Activated CD4-positive, alpha-beta T cell treated with anti-CD3 and anti-CD28 coated beads for 24 hours (primary cell): ENCODE results near the gene ERC2.
"Not testable (repeated sequence)": the region's sequence is repeated elsewhere in the genome, so short reads cannot be mapped to it uniquely, and the experiment has no call there.

Source experiments
- DNase-seq, 2 donors: peaks; one replicate each; pipeline ENCODE4 v3.0.0-alpha.2; 2020; ENCODE audit warnings: low read depth in 2 of 2

ERC2 gene

DNA sequence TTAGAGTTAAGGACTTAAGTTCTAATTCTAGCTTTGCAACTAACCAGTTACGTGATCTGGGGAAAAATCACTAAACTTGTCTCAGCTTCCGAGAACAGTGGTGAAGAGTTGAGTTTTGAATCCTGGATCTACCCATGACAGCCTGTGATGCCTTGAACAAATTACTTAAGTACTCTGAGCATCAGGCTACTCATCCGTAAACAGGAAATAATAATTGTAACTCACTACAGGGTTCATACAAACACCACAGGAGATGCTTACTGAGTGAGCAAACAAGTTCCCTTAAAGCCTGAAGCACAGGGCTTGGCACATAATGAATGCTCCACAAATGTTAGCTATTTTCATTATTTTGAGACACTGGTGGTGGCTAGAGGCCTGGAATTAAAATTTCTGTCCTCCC, 158.8 kb downstream of the ERC2 start:
- no peak for DNase-seq

DNA sequence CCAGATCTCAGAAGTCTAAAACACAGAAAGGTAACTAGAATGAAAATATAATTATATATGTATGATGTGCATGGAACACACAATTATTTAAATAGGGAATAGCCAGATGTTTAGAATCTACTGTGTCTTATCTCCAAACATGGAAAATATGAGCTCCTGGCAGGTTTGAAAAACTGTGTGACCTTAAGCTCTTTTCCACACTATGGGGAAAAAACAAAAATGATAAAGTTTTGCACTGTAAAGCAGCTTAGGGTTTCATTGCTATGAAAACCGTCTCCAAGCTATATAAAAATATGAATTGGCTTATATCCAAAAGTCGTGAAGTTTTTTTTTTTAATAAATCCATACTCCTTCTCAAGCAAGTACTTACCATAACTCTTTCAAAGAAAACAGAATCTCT, 159.8 kb downstream of the ERC2 start:
- DNase-seq, result no peak

DNA sequence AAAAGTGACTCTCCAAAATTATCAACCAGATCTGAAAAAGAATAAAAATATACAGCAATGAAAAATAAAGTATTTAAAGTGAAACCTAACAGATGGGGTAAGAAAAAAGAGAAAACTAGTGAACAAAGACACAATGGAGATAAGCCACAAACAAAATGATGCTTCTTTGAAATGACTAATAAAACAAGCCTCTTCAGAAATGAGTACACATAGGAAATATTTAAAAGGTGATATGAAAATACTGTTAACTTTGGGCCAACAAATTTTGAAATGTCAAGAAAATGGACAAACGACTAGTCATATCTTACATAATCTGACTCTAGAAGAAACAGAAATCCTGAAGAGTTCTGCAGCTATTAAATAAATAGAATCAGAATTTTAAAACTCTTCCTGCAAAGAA, 164.2 kb downstream of the ERC2 start:
- DNase-seq, result no peak

DNA sequence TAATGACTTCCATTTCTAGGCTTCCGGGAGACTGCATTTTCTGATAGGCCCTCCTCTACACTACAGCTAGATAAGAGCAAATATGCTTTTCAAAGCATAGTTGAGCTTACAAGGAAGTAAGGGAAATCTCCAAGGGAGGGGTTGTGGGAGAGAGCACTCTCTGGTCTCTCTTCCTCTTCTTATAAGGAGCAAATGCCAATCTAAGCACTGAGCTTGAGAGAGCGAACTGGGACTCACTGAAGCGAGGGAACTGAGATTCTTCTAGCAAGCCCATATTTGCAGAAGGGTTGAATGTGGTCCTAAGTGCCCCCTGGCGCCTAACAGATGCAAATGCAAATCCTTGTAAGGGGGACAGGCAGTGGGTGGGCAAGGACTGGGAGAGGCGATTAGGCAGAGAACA, 164.8 kb downstream of the ERC2 start:
- DNase-seq, result peak in 1 of 2 donors; percentile 1

DNA sequence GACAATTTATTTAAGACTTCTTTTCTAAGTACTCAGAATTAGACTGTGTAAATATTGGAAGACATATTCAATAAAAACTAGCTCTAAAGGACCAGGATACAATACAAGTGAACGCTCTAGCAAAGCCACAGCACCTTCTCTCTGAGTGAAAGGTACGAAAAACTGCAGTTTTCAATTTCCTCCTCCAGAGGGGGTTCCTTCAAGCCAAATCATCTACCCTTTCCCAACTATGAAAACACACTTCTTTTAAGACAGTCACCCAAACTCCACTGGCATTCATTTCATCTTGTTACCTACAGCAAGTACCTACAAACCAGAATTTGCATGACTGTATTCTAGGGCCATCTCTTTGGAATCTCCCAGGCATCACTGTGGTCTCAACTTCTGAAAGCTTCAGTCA, 165.8 kb downstream of the ERC2 start:
- DNase-seq, result no peak

DNA sequence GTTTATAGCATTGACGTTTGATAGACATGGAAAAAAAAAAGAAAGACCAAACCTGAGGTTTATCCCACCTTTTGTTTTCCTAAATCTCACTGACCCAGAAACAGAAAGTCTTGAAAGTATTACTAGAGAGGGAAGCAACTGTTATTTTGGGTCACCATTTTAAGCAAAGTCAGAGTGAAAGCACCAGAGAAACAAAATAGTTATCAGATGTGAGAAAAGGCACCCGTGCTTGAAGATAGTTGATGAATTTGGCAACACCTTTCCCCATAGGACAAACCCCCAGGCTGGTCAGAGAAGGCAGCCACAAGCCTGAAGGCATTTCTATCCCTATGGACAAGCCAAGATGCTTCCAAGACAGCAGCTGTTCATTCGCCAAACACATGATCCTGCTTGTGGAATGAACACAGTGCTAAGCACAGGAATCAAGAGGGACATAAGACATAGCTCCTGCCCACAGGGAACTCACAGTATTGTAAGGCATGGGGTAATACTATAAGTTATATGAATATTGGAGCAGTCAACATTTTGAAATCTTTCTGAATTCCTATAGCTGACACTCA, 170.9 kb downstream of the ERC2 start:
- no peak for DNase-seq

DNA sequence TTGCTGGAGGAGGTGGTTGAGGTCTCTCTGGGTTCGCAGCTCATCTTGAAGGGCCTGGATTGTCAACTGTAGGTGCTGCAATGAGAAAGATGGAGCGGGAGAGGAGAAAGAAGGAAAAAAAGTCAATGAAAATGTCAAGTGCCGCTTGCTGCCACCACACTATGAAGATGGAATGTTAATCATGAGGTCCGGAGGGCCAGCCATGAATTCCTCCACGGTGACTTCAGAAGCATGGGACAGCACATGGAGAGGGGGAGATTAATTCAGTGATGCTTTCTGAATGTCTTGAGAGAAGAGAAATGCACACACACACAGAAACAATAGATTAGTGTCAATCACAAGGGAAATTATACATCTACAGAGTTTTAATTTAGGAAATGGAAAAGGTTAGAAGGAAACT, 171.9 kb downstream of the ERC2 start:
- no peak for DNase-seq

DNA sequence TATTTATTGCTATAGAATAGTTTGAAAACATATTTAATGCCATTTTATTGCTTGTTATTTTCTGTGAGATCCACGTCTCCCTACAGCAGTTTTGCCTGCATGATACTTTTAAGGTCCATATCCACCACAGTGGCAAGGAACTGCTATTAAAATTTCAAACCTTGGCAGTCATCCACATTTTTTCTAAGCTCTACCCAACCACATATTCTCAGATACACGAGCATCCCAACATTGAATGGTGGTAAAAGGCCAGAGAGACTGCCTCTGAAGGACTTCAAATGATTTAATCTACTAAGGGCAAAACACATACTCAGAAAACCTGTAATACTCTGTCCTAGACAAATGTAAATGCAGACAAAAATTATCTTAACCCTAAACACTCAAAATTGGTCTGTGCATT, 173.1 kb downstream of the ERC2 start:
- DNase-seq, result no peak

DNA sequence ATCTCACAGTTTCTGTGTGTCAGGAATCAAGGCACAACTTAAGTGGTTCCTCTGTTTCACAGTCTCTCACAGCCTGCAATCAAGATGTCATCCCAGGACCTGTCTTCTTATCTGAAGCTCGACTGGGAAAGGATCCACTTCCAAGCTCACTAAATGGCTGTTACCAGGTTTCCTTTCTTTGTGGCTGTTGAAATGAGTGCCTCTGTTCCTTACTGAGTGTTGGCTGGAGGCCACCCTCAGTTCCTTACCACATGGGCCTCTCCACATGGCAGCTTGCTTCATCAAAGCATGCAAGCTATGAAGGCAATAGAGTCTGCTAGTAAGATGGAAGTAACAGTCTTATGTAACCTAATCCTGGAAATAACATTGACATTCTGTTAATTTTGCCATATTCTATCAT, 174.0 kb downstream of the ERC2 start:
- no peak for DNase-seq

DNA sequence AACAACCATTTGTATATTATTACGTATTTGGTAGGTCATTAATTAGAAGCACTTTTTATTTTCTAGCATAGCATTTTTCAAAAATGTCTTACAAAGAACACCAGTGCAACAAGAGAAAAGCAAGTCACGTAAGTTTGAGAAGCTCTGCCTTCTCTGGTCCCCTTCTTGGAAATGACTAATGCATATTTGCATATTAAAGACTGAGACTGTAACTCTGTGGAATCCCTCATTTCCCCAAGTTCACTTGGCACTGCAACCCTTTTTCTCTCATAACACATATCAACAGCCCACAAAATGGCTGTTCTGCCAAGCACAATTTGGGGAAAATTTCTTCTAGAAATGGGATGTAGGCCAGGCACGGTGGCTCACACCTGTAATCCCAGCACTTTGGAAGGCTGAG, 176.3 kb downstream of the ERC2 start:
- no peak for DNase-seq

DNA sequence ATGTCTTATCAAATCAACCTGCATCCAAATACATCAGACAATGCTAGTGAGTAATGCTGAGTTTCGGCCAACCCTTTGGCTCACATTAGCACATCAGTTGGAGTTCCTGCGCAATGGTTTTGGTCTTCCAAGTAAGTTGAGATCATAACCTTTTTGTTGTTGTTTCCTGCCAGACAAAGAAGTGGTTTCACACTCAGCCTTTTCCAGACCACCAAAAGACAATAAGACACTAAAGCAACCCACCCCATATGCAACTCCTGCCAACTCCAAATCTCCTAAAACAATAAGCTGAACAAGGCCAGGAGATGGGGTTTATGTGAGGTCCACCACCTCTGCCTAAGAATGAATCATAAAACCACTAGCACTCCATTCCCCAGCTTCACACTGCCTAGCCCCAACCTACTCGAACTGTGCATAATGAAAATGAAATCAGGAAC, 177.0 kb downstream of the ERC2 start:
- no peak for DNase-seq

DNA sequence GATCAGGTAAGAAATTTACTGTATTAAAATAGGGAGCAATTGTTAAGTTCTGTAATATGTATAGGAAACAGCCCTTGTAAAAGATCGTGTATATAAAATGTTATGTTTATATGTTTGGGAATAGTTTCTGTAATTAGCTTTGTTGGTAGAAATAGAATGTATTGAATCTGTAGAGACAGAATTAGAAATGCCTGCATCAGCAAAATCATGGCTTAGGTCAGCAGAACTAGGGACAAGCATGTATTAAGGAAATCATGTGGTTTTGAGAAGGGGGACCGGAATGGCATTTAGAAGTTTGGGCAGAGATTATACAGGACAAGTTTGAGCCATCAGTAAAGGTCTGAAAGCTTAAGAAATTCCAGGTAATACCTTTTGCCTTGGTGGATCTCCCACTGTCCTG, 177.9 kb downstream of the ERC2 start:
- DNase-seq, result no peak

DNA sequence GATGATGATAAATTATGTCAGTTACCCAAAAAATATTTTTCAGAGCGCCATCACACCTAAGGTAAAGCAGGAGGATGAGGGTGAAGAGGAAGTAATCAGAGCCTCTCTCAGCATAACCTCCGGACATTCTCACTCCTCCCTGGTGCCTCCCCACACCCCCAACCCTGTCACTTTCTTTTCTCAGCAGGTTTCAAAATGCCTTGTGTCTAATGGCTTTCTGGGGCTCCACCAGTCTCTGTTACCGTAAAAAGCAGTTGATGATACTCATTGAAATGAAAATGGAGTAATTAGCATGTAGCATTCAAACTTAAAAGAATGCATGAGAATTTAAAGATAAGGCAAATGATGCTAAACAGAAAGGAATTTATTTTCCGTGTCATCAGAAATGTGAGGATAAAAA, 180.0 kb downstream of the ERC2 start:
- no peak for DNase-seq

DNA sequence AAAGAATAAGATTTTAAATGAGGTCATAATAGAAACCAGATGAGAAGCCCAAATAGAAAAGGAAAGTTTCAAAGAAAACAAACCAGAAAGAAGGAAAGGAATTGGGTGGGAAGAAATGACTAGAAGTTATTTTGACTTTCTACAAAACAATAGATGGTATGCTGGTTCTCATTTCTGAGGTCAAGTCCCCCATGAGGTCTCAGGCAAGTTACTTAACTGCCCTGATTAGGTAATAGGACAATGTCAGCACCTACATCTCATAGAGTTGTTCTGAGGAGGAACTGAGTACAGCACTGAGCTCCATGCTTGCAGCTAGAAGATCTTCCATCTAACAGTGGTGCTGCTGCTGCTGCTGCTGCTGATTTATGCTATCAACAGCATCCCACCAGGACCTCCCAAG, 185.9 kb downstream of the ERC2 start:
- DNase-seq, result no peak

DNA sequence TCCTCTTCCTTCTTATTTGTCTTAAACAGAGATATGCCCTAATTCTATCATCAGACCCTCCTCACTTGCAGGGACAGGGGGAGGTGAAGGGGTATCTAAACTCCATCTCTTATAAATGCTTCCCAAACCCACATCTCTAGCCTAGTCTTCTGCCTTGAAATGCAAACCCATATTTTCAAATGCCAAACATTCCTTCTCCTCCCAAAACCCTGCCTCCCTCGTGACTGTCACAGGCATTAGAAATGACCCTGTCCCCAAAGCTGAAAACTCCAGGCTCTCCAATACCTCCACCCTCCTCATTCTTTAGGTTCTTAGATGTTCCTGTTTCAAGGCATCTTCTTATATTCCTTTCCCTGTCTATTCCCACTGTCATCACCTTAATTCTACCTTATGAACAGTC, 191.0 kb downstream of the ERC2 start:
- no peak for DNase-seq

DNA sequence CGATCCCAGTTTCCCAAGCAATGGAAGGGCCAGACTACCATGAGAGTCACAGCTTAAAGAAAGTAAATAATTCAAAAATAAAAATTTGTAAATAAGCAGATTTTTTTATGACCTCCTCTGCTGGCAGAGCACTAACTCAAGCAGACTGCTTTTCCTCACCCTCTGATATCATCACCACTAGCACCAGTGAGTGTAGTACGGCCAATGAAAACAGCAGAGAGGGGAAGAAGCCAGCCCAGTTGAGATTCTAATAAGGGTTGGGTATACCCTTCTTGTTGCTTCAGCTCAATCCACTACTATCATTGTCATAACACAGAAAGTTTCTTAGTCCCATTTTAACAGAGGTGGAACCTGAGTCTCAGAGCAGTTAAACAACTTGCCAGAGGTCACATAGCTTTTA, 193.1 kb downstream of the ERC2 start:
- DNase-seq, result no peak

DNA sequence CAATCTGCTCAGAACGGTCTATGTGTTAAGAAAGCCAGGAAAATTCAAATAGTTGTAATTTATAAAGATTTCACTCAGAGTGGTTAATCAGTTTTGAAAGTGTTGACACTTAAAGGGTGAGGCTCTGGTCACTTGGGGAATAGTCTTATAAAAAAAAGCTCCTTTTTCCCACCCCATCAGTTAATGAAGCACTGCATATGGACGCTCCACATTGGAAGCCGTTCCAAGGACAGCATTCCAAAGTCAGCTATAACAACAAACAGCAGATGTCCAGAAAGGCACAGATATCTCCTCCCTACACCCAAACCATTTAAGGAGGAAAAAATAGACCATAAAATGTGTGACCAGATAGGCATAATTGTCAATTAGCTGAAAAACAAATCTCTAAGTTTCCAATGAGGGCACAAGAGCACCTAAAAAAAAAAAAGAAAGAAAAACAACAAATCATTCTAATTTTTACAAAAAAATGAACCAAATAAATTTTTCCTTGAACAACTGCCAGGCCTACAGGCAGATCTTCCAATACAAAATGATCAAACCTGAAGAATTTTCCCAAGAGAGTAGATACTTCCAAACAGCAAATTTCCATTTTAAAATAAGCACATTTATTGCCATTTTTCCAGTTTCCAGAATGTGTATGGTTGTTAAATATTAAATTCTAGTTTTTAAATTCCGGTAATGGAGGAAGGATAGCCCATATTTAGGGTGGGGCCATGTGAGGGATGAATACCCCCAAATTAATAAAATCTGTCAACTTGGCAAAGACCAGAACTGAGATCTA, 198.3 kb downstream of the ERC2 start:
- no peak for DNase-seq

DNA sequence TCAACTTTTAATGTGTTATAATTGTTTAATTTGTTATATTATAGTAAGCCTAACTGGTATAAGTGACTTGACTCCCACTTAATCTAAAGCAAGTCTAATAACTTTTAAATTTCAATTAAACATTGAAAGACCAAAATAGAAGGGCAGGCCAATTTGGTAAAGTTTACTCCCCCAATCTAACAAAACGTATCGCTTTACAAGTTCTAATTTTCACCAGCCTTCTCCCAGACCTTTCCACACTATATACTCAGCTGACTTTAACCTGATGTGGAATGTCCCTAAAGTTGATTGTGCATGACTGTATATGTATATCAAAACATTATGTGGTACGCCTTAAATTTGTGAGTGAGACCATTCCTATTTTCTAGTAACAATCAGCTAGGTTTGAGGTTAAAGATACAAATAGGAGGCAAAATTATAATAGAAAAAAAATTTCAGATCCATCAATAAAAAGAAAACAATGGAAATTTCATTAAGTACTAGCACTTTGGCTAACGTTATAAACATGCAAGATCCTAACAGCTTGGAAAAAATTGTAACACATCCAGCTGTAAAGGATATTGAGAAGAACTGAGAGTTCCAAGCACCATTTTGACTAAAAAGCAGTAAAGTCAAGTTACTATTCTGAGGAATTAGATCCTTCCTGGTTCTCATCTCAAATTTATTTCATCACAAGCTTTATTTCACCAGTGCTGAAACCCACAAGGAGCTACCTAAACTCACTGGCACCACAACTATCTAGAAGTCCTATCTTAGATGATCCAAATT, 199.5 kb downstream of the ERC2 start:
- DNase-seq, result no peak

DNA sequence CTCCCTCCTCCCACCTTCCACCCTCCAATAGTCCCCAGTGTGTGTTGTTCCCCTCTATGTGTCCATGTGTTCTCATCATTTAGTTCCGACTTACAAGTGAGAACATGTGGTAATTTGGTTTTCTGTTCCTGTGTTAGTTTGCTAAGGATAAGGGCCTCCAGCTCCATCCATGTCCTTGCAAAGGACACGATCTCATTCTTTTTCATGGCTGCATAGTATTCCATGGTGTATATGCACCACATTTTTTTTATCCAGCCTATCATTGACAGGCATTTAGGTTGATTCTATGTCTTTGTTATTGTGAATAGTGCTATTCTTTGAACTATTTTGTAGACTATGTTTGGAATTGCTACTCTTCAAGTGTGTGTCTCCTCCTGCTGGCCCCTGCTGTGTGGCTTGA, 206.4 kb downstream of the ERC2 start:
- DNase-seq, result not testable (repeated sequence)

DNA sequence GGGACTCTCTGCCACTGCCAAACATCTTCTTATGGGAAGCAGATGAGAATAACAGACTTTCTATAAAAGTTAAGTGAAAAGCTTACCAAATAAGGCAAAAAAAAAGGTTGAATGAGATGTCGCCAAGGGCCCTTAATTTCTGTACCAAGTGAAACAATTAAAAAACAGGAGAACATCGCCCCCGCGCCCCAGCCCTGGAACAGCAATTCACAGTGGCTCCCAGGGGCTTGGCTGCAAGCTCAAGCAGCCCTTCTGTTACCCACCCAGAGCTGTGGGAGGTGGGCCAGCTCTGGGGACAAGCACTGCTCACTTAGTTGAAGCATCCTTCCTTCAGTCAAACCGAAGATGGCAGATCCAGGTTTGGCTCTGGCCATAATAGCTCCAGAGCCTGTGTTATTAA, 208.0 kb downstream of the ERC2 start:
- no peak for DNase-seq

DNA sequence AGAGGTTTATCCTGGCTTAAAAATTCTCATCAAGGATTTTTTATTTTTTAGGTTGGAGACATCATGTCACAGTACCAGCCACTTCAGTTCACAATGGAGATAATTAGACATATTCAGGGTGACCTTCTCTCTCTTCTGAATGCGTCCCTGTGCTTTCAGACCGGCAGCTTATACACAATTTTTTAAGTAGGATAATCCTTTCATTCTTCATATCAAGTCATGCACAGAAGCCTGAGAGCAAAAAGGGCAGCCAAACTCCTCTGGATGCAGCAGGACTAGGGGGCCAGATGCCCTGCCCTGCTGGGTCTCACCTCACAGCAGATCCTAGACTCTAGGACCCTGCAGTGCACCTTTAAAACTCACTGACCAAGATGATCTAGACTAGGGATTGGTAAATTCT, 210.4 kb downstream of the ERC2 start:
- DNase-seq, result no peak

DNA sequence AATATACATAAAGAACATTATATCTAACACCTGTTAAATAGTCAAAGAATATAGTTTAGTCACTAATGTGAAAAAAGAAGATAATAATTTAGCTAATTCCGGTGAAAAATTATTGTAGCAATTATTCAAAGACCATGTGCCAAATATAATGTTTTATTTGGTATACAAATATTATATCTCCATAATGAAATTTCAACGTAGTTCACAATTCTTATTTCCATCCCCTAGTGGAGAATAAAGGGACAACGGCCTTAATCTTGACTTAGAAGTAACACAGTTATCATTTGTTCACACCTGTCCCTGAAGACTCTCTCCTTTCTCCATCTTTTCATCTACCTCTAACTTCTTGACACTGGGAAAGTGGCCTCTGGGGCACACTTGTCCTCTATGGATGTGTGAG, 213.4 kb downstream of the ERC2 start:
- no peak for DNase-seq
